GM12878 (cell line): ENCODE results near the gene SEC62. TPM values are rescaled to one million over a fixed set of nuclear protein-coding genes. Genes with fewer than 3 reads are reported as not detected.

ENCODE experiments used
- BHLHE40 ChIP-seq, 2 experiments: fragments of 450-650 bp in 1 of 2; IDR thresholded peaks; 2 replicates each; pipeline ENCODE4 v1.6.1; 2011 to 2017; ENCODE audit warnings: low read depth in 2 of 2, borderline replicate concordance in 1 of 2, improper control_type of control experiment in 1 of 2, low read length in 1 of 2, mild to moderate bottlenecking in 1 of 2
- CHD2 ChIP-seq: IDR thresholded peaks from 2 replicates; pipeline ENCODE4 v1.6.1; 2011; ENCODE audit warnings: low read depth, low read length, improper control_type of control experiment, borderline replicate concordance
- HDAC6 ChIP-seq: fragments of 200-600 bp; sonication (generic); IDR thresholded peaks from one replicate; pipeline ENCODE4 v1.8.0; 2017; ENCODE audit warnings: antibody characterized with exemption; ENCODE audit not compliant: unreplicated experiment
- HDGF ChIP-seq: fragments of 450-650 bp; IDR thresholded peaks from 2 replicates; pipeline ENCODE4 v1.6.1; 2016; ENCODE audit warnings: antibody characterized with exemption
- IRF4 ChIP-seq: IDR thresholded peaks from 2 replicates; pipeline ENCODE4 v1.6.1; 2011; ENCODE audit warnings: low read depth, low read length
- NFYB ChIP-seq: IDR thresholded peaks from 2 replicates; pipeline ENCODE4 v1.6.1; 2011; ENCODE audit warnings: low read depth, mild to moderate bottlenecking, low read length, improper control_type of control experiment, moderate library complexity; ENCODE audit not compliant: insufficient read depth
- PAX8 ChIP-seq: fragments of 450-650 bp; IDR thresholded peaks from 2 replicates; pipeline ENCODE4 v1.6.1; 2017; ENCODE audit warnings: mild to moderate bottlenecking, moderate library complexity
- RAD51 ChIP-seq: fragments of 450-650 bp; IDR thresholded peaks from 2 replicates; pipeline ENCODE4 v1.6.1; 2016; ENCODE audit warnings: moderate library complexity, mild to moderate bottlenecking, inconsistent platforms
- SIN3A ChIP-seq: IDR thresholded peaks from 2 replicates; pipeline ENCODE4 v1.6.1; 2012; ENCODE audit warnings: low read depth, low read length, improper control_type of control experiment
- SP1 ChIP-seq: IDR thresholded peaks from one replicate; pipeline ENCODE4 v1.6.1; 2011; ENCODE audit warnings: low read depth, low read length
- SREBF1 ChIP-seq: IDR thresholded peaks from 2 replicates; pipeline ENCODE4 v1.6.1; 2012; ENCODE audit warnings: mild to moderate bottlenecking, low read length
- TBL1XR1 ChIP-seq: IDR thresholded peaks from 2 replicates; pipeline ENCODE4 v1.6.1; 2012; ENCODE audit warnings: low read depth, low read length, improper control_type of control experiment
- WRNIP1 ChIP-seq: IDR thresholded peaks from 2 replicates; pipeline ENCODE4 v1.6.1; 2011; ENCODE audit warnings: low read depth, low read length, improper control_type of control experiment, borderline replicate concordance
- YY1 ChIP-seq: IDR thresholded peaks from 2 replicates; pipeline ENCODE4 v1.6.1; 2011; ENCODE audit warnings: low read depth, mild to moderate bottlenecking, low read length
- polyA plus RNA-seq, 11 experiments: library from polyadenylated mRNA; depleted of rRNA in 4 of 11; unstranded in 6 of 11; stranded (reverse) in 5 of 11; fragments of >200 nt; fragmentation: Nextera tagmentation in 4 of 11; fragmentation: Illumina TruSeq in 1 of 11; extraction: Ambion mirVana in 4 of 11; extraction: Trizol in 1 of 11; gene quantifications; 1 replicate in 1 of 11; 2 replicates in 10 of 11; pipeline versions ENCODE4 v1.2.1 to v1.2.3, GENCODE V29; 2011 to 2016; ENCODE audit warnings: inconsistent platforms in 2 of 11, missing spikeins in 2 of 11, low read depth in 1 of 11
- total RNA-seq, 4 experiments: library from RNA; depleted of rRNA in 3 of 4; stranded (reverse); fragments of >200 nt in 3 of 4; fragmentation: Illumina TruSeq in 1 of 4; extraction: Trizol in 1 of 4; gene quantifications; 2 replicates each; pipeline versions ENCODE4 v1.2.1 to v1.2.3, GENCODE V29; 2013 to 2021
- TF ChIP-seq, protein P1 (sequence below): fragments of 450-650 bp; IDR thresholded peaks from 2 replicates; pipeline ENCODE4 v1.6.1; 2016; ENCODE audit warnings: mild to moderate bottlenecking
- TF ChIP-seq, protein P2 (sequence below): fragments of 450-650 bp; formaldehyde crosslinking; IDR thresholded peaks from 2 replicates; pipeline ENCODE4 v1.5.0; 2022; ENCODE audit warnings: mild to moderate bottlenecking, missing genetic modification characterization
- TF ChIP-seq, protein P3 (sequence below): IDR thresholded peaks from 2 replicates; pipeline ENCODE4 v1.6.1; 2012; ENCODE audit warnings: low read length, inconsistent platforms
- TF ChIP-seq, protein P4 (sequence below): fragments of 450-650 bp; IDR thresholded peaks from 2 replicates; pipeline ENCODE4 v1.6.1; 2017; ENCODE audit warnings: mild to moderate bottlenecking, low read depth, inconsistent platforms; ENCODE audit not compliant: poor library complexity, severe bottlenecking
- TF ChIP-seq, protein P5 (sequence below): fragments of 450-650 bp; IDR thresholded peaks from 2 replicates; pipeline ENCODE4 v1.6.1; 2017; ENCODE audit warnings: mild to moderate bottlenecking, moderate library complexity

SEC62 gene
- total and polyA plus RNA-seq, 10 of the 15 experiments (the other 5 are each of a cell fraction or from before 2014, with no cell fraction given), result 25.6 to 270 (median 94.8) TPM

DNA sequence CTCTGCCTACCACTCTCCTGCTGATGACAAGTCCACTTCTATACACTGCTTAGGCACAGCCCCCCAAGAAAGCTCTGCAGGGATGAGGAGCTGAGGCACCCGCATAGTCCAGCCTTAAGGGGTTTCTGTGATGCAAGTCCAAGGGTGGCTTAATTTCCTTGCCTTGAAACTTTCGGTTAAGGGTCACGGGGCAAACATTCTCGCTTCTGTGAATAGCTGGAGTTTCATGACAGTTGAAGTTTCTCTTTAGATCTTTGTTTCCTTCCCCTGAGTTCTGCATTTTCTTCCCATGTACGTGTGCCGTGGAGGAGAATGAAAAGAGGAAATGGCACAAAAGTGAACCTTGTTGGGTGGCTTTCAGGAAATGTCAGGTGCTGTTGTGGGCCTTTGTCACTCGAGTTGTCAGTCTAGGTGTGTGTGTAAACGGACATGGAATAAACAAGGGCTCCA lies 78.2 kb downstream of the SEC62 start (continued):
- TF ChIP-seq, protein P1, sequence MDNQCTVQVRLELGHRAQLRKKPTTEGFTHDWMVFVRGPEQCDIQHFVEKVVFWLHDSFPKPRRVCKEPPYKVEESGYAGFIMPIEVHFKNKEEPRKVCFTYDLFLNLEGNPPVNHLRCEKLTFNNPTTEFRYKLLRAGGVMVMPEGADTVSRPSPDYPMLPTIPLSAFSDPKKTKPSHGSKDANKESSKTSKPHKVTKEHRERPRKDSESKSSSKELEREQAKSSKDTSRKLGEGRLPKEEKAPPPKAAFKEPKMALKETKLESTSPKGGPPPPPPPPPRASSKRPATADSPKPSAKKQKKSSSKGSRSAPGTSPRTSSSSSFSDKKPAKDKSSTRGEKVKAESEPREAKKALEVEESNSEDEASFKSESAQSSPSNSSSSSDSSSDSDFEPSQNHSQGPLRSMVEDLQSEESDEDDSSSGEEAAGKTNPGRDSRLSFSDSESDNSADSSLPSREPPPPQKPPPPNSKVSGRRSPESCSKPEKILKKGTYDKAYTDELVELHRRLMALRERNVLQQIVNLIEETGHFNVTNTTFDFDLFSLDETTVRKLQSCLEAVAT, result no peak
- TF ChIP-seq, protein P2, sequence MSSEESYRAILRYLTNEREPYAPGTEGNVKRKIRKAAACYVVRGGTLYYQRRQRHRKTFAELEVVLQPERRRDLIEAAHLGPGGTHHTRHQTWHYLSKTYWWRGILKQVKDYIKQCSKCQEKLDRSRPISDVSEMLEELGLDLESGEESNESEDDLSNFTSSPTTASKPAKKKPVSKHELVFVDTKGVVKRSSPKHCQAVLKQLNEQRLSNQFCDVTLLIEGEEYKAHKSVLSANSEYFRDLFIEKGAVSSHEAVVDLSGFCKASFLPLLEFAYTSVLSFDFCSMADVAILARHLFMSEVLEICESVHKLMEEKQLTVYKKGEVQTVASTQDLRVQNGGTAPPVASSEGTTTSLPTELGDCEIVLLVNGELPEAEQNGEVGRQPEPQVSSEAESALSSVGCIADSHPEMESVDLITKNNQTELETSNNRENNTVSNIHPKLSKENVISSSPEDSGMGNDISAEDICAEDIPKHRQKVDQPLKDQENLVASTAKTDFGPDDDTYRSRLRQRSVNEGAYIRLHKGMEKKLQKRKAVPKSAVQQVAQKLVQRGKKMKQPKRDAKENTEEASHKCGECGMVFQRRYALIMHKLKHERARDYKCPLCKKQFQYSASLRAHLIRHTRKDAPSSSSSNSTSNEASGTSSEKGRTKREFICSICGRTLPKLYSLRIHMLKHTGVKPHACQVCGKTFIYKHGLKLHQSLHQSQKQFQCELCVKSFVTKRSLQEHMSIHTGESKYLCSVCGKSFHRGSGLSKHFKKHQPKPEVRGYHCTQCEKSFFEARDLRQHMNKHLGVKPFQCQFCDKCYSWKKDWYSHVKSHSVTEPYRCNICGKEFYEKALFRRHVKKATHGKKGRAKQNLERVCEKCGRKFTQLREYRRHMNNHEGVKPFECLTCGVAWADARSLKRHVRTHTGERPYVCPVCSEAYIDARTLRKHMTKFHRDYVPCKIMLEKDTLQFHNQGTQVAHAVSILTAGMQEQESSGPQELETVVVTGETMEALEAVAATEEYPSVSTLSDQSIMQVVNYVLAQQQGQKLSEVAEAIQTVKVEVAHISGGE (CRISPR knock-in tag), result no peak
- TF ChIP-seq, protein P3, sequence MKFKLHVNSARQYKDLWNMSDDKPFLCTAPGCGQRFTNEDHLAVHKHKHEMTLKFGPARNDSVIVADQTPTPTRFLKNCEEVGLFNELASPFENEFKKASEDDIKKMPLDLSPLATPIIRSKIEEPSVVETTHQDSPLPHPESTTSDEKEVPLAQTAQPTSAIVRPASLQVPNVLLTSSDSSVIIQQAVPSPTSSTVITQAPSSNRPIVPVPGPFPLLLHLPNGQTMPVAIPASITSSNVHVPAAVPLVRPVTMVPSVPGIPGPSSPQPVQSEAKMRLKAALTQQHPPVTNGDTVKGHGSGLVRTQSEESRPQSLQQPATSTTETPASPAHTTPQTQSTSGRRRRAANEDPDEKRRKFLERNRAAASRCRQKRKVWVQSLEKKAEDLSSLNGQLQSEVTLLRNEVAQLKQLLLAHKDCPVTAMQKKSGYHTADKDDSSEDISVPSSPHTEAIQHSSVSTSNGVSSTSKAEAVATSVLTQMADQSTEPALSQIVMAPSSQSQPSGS, result peak; percentile 94
- TF ChIP-seq HDGF (no peak), SREBF1 (no peak), CHD2 (peak; percentile 62; the same call in 1 of the 2 replicates), SP1 (peak; percentile 65), HDAC6 (no peak), BHLHE40 (IDR thresholded peaks at IDR 0.05; ENCODE audit: borderline replicate concordance in 1 of 2, low read depth in 2 of 2, low read length in 1 of 2) (peak; percentile 89 to 90), TBL1XR1 (no peak), YY1 (no peak), SIN3A (no peak), PAX8 (no peak), IRF4 (peak; percentile 89), NFYB (no peak), RAD51 (peak; percentile 45), WRNIP1 (no peak)
- TF ChIP-seq, protein P4, sequence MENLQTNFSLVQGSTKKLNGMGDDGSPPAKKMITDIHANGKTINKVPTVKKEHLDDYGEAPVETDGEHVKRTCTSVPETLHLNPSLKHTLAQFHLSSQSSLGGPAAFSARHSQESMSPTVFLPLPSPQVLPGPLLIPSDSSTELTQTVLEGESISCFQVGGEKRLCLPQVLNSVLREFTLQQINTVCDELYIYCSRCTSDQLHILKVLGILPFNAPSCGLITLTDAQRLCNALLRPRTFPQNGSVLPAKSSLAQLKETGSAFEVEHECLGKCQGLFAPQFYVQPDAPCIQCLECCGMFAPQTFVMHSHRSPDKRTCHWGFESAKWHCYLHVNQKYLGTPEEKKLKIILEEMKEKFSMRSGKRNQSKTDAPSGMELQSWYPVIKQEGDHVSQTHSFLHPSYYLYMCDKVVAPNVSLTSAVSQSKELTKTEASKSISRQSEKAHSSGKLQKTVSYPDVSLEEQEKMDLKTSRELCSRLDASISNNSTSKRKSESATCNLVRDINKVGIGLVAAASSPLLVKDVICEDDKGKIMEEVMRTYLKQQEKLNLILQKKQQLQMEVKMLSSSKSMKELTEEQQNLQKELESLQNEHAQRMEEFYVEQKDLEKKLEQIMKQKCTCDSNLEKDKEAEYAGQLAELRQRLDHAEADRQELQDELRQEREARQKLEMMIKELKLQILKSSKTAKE, result peak; percentile 68
- TF ChIP-seq, protein P5, sequence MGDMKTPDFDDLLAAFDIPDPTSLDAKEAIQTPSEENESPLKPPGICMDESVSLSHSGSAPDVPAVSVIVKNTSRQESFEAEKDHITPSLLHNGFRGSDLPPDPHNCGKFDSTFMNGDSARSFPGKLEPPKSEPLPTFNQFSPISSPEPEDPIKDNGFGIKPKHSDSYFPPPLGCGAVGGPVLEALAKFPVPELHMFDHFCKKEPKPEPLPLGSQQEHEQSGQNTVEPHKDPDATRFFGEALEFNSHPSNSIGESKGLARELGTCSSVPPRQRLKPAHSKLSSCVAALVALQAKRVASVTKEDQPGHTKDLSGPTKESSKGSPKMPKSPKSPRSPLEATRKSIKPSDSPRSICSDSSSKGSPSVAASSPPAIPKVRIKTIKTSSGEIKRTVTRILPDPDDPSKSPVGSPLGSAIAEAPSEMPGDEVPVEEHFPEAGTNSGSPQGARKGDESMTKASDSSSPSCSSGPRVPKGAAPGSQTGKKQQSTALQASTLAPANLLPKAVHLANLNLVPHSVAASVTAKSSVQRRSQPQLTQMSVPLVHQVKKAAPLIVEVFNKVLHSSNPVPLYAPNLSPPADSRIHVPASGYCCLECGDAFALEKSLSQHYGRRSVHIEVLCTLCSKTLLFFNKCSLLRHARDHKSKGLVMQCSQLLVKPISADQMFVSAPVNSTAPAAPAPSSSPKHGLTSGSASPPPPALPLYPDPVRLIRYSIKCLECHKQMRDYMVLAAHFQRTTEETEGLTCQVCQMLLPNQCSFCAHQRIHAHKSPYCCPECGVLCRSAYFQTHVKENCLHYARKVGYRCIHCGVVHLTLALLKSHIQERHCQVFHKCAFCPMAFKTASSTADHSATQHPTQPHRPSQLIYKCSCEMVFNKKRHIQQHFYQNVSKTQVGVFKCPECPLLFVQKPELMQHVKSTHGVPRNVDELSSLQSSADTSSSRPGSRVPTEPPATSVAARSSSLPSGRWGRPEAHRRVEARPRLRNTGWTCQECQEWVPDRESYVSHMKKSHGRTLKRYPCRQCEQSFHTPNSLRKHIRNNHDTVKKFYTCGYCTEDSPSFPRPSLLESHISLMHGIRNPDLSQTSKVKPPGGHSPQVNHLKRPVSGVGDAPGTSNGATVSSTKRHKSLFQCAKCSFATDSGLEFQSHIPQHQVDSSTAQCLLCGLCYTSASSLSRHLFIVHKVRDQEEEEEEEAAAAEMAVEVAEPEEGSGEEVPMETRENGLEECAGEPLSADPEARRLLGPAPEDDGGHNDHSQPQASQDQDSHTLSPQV, result no peak
